SK-N-SH (cell line): ENCODE data around the gene MACROD2. TPM values are rescaled to one million over a fixed set of nuclear protein-coding genes. Genes with fewer than 3 reads are reported as not detected.

Experiments used
- CTCF ChIA-PET: fragments of 300-600, 350-600 bp; formaldehyde crosslinking; extraction: SDS; loops from one replicate; lab custom pipeline; 2021; lab: Yijun Ruan, JAX
- POLR2A ChIA-PET: fragments of 350-600 bp; sonication (Branson Sonifier 250); formaldehyde crosslinking; extraction: SDS; loops from one replicate; lab custom pipeline; 2020; ENCODE audit warnings: antibody characterized with exemption, inconsistent platforms; lab: Yijun Ruan, JAX
- DNase-seq: peaks from one replicate; pipeline ENCODE4 v3.0.0; 2012
- H2AFZ ChIP-seq: fragments of 200-600 bp; sonication (generic); 2 replicates; pipeline ENCODE4 v1.8.1; 2016; ENCODE audit warnings: antibody characterized with exemption, mild to moderate bottlenecking, low read depth
- H3F3A ChIP-seq: fragments of 200-600 bp; sonication (generic); replicated peaks from 2 replicates; pipeline ENCODE3; 2016; ENCODE audit warnings: antibody characterized with exemption, mild to moderate bottlenecking; ENCODE audit not compliant: insufficient read depth
- H3K27ac ChIP-seq, 2 experiments: fragments of 200-500 bp in 1 of 2; fragments of 200-600 bp in 1 of 2; sonication (Bioruptor generic) in 1 of 2; sonication (generic), shearing (Covaris generic) in 1 of 2; 2 replicates each; pipeline versions ENCODE4 v1.5.1 to v1.6.1; 2014 to 2016; ENCODE audit warnings: low read depth in 2 of 2, inconsistent platforms in 1 of 2, low read length in 1 of 2, mild to moderate bottlenecking in 1 of 2, mixed read lengths in 1 of 2
- H3K27me3 ChIP-seq: fragments of 200-600 bp; sonication (generic), shearing (Covaris generic); 2 replicates; pipeline ENCODE4 v1.6.1; 2016; ENCODE audit warnings: mixed run types; ENCODE audit not compliant: insufficient read depth
- H3K36me3 ChIP-seq, 2 experiments: fragments of 200-500 bp in 1 of 2; fragments of 200-600 bp in 1 of 2; sonication (Bioruptor generic) in 1 of 2; sonication (generic) in 1 of 2; replicated peaks in 1 of 2; 2 replicates each; pipeline versions ENCODE3 to v1.5.1; 2014 to 2016; ENCODE audit warnings: low read length in 1 of 2, mild to moderate bottlenecking in 1 of 2; ENCODE audit not compliant: insufficient read depth in 2 of 2, control insufficient read depth in 1 of 2
- H3K4me1 ChIP-seq, 2 experiments: fragments of 200-500 bp in 1 of 2; fragments of 200-600 bp in 1 of 2; sonication (Bioruptor generic) in 1 of 2; sonication (generic), shearing (Covaris generic) in 1 of 2; 2 replicates each; pipeline versions ENCODE4 v1.5.1 to v1.6.1; 2014 to 2016; ENCODE audit warnings: low read depth in 1 of 2, low read length in 1 of 2, mixed run types in 1 of 2; ENCODE audit not compliant: insufficient read depth in 2 of 2, control insufficient read depth in 1 of 2
- H3K4me2 ChIP-seq: fragments of 200-600 bp; sonication (generic), shearing (Covaris generic); 2 replicates; pipeline ENCODE4 v1.6.1; 2017; ENCODE audit warnings: mixed run types
- H3K4me3 ChIP-seq, 2 experiments: fragments of 200-500 bp in 1 of 2; fragments of 200-600 bp in 1 of 2; sonication (Bioruptor generic) in 1 of 2; sonication (generic), shearing (Covaris generic) in 1 of 2; 2 replicates each; pipeline versions ENCODE4 v1.5.1 to v1.8.1; 2014 to 2016; ENCODE audit warnings: low read depth in 2 of 2, inconsistent platforms in 1 of 2, low read length in 1 of 2, mild to moderate bottlenecking in 1 of 2, mixed read lengths in 1 of 2, moderate library complexity in 1 of 2
- H3K79me2 ChIP-seq: fragments of 200-600 bp; sonication (generic); 2 replicates; pipeline ENCODE4 v1.8.1; 2017; ENCODE audit warnings: mild to moderate bottlenecking; ENCODE audit not compliant: insufficient read depth
- H3K9ac ChIP-seq: fragments of 200-600 bp; sonication (generic); 2 replicates; pipeline ENCODE4 v1.6.1; 2017; ENCODE audit warnings: mixed run types
- H3K9me2 ChIP-seq: fragments of 200-600 bp; sonication (generic); 2 replicates; pipeline ENCODE4 v1.6.1; 2017; ENCODE audit warnings: mixed run types
- H3K9me3 ChIP-seq: fragments of 200-600 bp; sonication (generic); 2 replicates; pipeline ENCODE4 v1.6.1; 2017; ENCODE audit warnings: mixed run types, mild to moderate bottlenecking, moderate library complexity
- H4K20me1 ChIP-seq: fragments of 200-600 bp; sonication (generic); 2 replicates; pipeline ENCODE4 v1.6.1; 2017; ENCODE audit warnings: mild to moderate bottlenecking, mixed run types; ENCODE audit not compliant: insufficient read depth
- EP300 ChIP-seq, 2 experiments: IDR thresholded peaks; 2 replicates each; pipeline versions ENCODE4 v1.4.0 to v1.6.1; 2012; ENCODE audit warnings: borderline replicate concordance in 1 of 2, low read depth in 1 of 2, low read length in 1 of 2
- FOSL2 ChIP-seq: IDR thresholded peaks from 2 replicates; pipeline ENCODE4 v1.4.0; 2012; ENCODE audit warnings: low read depth, mild to moderate bottlenecking, moderate library complexity, borderline replicate concordance
- FOXJ3 ChIP-seq: sonication (generic); formaldehyde crosslinking; IDR thresholded peaks from 2 replicates; pipeline ENCODE4 v1.5.1; 2020; ENCODE audit warnings: mild to moderate bottlenecking, missing genetic modification reagents
- FOXM1 ChIP-seq: IDR thresholded peaks from 2 replicates; pipeline ENCODE4 v1.4.0; 2012; ENCODE audit warnings: low read depth, mild to moderate bottlenecking
- MEF2A ChIP-seq: IDR thresholded peaks from 2 replicates; pipeline ENCODE4 v1.4.0; 2012; ENCODE audit warnings: low read depth, borderline replicate concordance
- NRF1 ChIP-seq: IDR thresholded peaks from 2 replicates; pipeline ENCODE4 v1.6.1; 2012; ENCODE audit warnings: low read depth, mild to moderate bottlenecking, low read length
- PBX3 ChIP-seq: IDR thresholded peaks from 2 replicates; pipeline ENCODE4; 2012
- REST ChIP-seq: IDR thresholded peaks from 2 replicates; pipeline ENCODE4 v1.6.1; 2012; ENCODE audit warnings: mild to moderate bottlenecking, low read depth, low read length, moderate library complexity
- RXRA ChIP-seq: IDR thresholded peaks from 2 replicates; pipeline ENCODE4 v1.4.0; 2012; ENCODE audit warnings: low read depth, mild to moderate bottlenecking, borderline replicate concordance
- TEAD4 ChIP-seq: IDR thresholded peaks from 2 replicates; pipeline ENCODE4 v1.4.0; 2012; ENCODE audit warnings: mild to moderate bottlenecking, borderline replicate concordance; ENCODE audit not compliant: insufficient read depth
- YY1 ChIP-seq: IDR thresholded peaks from 2 replicates; pipeline ENCODE4 v1.4.0; 2012; ENCODE audit warnings: low read depth, mild to moderate bottlenecking
- ZBTB33 ChIP-seq: IDR thresholded peaks from 2 replicates; pipeline ENCODE4 v1.4.0; 2012; ENCODE audit warnings: low read depth, borderline replicate concordance
- WGBS: methylation state at CpG from one replicate; pipeline ENCODE4 v1.1.6; 2017; ENCODE audit warnings: low lambda C conversion rate; 5-methylcytosine and 5-hydroxymethylcytosine counted together
- polyA plus RNA-seq, 3 experiments: library from polyadenylated mRNA; depleted of rRNA; stranded (reverse); fragments of >200 nt; gene quantifications; 2 replicates each; pipeline ENCODE4 v1.2.3, GENCODE V29; 2012

The MACROD2 gene
- polyA plus RNA-seq, 1 of the 3 experiments (the other 2 are of a cell fraction), result 0.33 TPM

- no peak for TF ChIP-seq REST
- TF ChIP-seq PBX3, result no peak
These were observed 475.8 kb downstream of the MACROD2 start (continued) for GRCh38 chr20:14470977-14471661.

- H4K20me1 ChIP-seq, result no peaks in the 10 kb centered on the region
- CTCF ChIA-PET, result no interaction called here
- H3K9me2 ChIP-seq, result no peaks in the 10 kb centered on the region
- no peaks in the 10 kb centered on the region for H3K36me3 ChIP-seq
- DNase-seq, result no peak
- H3K79me2 ChIP-seq, result no peaks in the 10 kb centered on the region
- no peak for TF ChIP-seq ZBTB33
- no peak for TF ChIP-seq FOSL2
- TF ChIP-seq FOXJ3 (CRISPR knock-in tag), result no peak
- TF ChIP-seq MEF2A, result no peak
- TF ChIP-seq YY1, result no peak
- no peak for TF ChIP-seq PBX3
- TF ChIP-seq NRF1, result no peak
- no peak for TF ChIP-seq EP300 (IDR thresholded peaks at IDR 0.05; ENCODE audit: borderline replicate concordance in 1 of 2, low read depth in 1 of 2, low read length in 1 of 2)
- no peak for TF ChIP-seq FOXM1
- TF ChIP-seq RXRA, result no peak
- no peak for TF ChIP-seq TEAD4
- TF ChIP-seq, all 33 proteins: peak for 0
- Histone ChIP-seq H2AFZ (no peak overlapping the region), H3K4me2 (no peak overlapping the region), H3F3A (no peaks in the 10 kb centered on the region), H3K4me3 (no peak overlapping the region), H3K9me3 (no peaks in the 10 kb centered on the region), H3K9ac (no peak overlapping the region), H3K4me1 (no peaks in the 10 kb centered on the region; a peak in 1 of 4 replicates), H3K27ac (no peak overlapping the region), H3K27me3 (no peaks in the 10 kb centered on the region)
- POLR2A ChIA-PET, result no interaction called here
- 69% methylated on average over 3 of the region's 3 CpGs for WGBS
These were observed 481.8 kb downstream of the MACROD2 start for GRCh38 chr20:14477125-14477524.
